GM13977 (cell line): Measurements from ENCODE around the gene COL27A1.

Experiments
- DNase-seq: peaks from one replicate; pipeline ENCODE4 v3.0.0; 2012; ENCODE audit warnings: low spot score
- CTCF ChIP-seq: IDR thresholded peaks from 2 replicates; pipeline ENCODE4 v1.5.1; 2012; ENCODE audit warnings: mild to moderate bottlenecking, control low read depth; ENCODE audit not compliant: insufficient read depth; ENCODE audit errors: extremely low read depth, missing control alignments
- in situ Hi-C: fragments of 300-500 bp; cut with MboI; formaldehyde crosslinking; loops from one replicate; pipeline ENCODE4 v1.12.0; 2022; ENCODE audit warnings: low sequenced_read_pairs, low pct_unique_long_range_greater_than_20kb, mixed read lengths, inconsistent platforms; ENCODE audit not compliant: unreplicated experiment

COL27A1 gene

DNA sequence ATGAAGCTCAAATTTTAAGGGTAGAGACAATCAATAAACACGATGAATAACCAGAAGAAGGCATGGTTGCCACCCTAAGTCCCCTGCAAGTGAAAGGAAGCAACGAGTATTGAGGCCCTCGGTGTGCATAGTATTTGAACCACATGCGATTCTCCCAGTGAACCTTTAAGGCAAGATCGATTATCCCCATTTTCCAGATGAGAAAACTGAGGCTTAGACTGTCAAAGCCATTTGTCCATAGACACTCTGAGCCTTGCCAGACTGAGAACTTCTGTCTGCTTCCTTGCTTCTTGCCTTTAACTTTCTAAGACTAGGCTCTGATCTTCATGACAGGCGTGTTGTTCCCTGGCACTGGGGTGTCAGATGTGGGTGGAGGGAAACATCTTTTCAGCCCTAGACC is 58.2 kb downstream of the COL27A1 start:
- no peak for DNase-seq
- in situ Hi-C loops: no loop called here

DNA sequence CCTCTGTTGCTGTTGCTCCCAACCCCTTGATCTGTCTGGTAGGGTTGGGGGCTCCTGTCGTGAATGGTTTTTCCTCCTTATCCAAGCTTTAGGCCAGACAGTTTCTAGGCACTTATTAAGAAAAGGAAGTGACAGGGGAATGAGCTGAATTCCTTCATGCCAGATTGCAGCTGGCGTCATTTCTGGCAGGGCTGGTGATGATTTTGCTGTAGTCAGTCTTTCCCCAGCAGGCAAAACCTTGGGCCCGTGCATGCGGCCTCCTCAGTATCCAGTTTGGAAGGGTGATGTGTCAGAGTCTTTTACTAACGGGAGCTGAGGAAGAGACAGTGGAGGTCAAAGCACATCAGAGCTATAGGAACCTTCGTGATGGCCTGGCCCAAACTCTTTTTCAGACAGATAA is 58.8 kb downstream of the COL27A1 start:
- TF ChIP-seq CTCF: no peak
- in situ Hi-C loops: no loop called here
- DNase-seq: no peak

More for the DNA sequence above, 58.2 kb downstream of the COL27A1 start:
- no peak for TF ChIP-seq CTCF

DNA sequence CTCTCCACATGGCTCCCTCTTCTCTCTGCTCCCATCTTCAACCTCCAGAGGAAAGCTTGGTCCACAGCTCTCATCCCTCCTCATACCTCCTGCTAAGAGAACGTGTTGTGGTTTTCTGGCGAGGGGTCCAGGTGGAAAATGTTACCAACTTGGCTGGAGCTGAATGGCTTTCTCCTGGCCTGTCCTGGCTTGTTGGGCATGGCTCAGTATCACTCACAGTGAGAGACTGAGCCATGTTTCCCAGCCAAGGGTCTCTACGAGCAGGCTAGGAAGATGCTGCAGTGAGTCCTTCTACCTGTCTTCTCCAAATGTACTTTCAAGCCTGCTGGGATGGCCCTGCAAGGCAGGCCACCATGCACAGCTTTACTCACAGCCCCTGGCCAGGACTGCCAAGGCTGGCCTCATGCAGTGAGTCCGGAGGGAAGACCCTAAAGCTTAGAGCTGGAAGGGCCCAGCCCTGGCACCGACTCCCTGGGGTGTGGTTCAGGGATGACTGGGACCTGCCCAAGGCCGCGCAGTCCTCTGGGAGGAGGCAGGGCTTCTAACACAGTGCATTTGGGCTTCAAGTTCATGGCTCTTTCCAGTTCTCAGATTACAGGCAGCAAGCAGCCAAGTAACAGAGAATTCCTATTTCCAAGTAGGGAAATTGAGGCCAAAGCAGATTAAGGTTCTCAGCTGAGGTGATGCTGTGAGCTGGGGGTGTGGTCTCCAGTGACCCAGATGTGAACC is 59.5 kb downstream of the COL27A1 start:
- no peak for TF ChIP-seq CTCF
- in situ Hi-C loops: no loop called here
- no peak for DNase-seq

GRCh38 chr9:114216081-114216480 is 60.7 kb downstream of the COL27A1 start:
- no peak for DNase-seq
- in situ Hi-C loops: no loop called here
- no peak for TF ChIP-seq CTCF

DNA sequence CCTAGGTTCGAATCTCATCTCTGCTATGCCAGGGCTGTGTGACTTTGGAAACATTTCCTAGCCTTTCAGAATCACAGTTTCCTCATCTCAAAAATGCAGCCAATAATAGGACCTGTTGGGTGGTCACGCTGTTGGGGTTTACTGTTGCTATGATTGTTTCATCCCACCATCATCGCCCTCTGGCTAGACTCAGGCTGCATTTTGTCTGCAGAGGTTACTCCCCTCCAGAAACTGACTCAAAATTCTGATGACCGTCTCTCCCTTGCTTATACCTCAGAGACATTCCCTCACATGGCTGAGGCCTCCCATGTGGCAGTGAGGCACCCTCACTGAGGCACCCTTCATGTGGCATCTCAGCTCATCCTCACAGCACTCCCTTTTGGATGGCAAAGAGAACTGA is 61.6 kb downstream of the COL27A1 start:
- in situ Hi-C loops: no loop called here
- no peak for TF ChIP-seq CTCF
- DNase-seq: no peak

GRCh38 chr9:114218264-114219120 is 63.2 kb downstream of the COL27A1 start:
- no peak for DNase-seq
- in situ Hi-C loops: no loop called here
- no peak for TF ChIP-seq CTCF
